Tibial nerve (tissue), 3 donors: ENCODE data around the gene DMBX1.

ENCODE experiments used
- CTCF ChIP-seq, 5 experiments: fragments of 200-600 bp in 3 of 5; fragments of 450-650 bp in 2 of 5; sonication (generic) in 3 of 5; IDR thresholded peaks; one replicate each; pipeline ENCODE4 v1.5.1; 2016 to 2019; ENCODE audit warnings: antibody characterized with exemption in 5 of 5, mild to moderate bottlenecking in 3 of 5, moderate library complexity in 2 of 5
- POLR2A ChIP-seq, 2 donors: fragments of 450-650 bp; IDR thresholded peaks; one replicate each; pipeline ENCODE4 v1.6.1; 2017; ENCODE audit warnings: antibody characterized with exemption in 2 of 2, mild to moderate bottlenecking in 2 of 2, moderate library complexity in 2 of 2

GRCh38 chr1:46508757-46509156 lies 19.1 kb downstream of the DMBX1 start:
- TF ChIP-seq CTCF (IDR thresholded peaks at IDR 0.05), result no peak
- no peak for TF ChIP-seq POLR2A (IDR thresholded peaks at IDR 0.05)
